ENCODE measurements around the gene TMA7B.

The TMA7B gene

GRCh38 chr22:39932918-39933649 lies 27.1 kb upstream of the TMA7B start:
- DNase-seq (ENCODE audit: low read depth in 1 of 2, low spot score in 1 of 2): no peak

- DNase-seq (ENCODE audit: low read depth in 1 of 2, low spot score in 1 of 2): no peak
These were observed 26.5 kb upstream of the TMA7B start for GRCh38 chr22:39933741-39934140.

DNA sequence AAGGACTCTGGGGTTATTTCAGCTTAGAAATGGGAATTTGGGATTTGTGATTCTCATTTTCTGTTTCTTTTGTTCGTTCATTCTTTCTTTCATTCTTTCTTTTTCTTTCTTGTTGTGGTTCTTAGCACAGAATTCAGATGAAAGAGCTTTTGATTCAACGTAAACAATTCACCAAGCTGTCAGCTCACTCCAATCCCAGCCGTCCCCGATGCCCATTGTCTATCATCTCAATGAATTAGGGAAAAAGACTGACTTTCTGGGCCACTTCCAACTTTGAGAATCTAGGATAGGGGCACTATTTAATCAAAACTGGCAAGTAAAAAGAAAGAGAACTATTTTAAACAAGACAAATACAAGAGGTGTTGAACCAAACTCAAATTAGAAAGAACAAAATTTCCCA lies 25.1 kb upstream of the TMA7B start:
- DNase-seq (ENCODE audit: low read depth in 1 of 2, low spot score in 1 of 2): no peak

DNA sequence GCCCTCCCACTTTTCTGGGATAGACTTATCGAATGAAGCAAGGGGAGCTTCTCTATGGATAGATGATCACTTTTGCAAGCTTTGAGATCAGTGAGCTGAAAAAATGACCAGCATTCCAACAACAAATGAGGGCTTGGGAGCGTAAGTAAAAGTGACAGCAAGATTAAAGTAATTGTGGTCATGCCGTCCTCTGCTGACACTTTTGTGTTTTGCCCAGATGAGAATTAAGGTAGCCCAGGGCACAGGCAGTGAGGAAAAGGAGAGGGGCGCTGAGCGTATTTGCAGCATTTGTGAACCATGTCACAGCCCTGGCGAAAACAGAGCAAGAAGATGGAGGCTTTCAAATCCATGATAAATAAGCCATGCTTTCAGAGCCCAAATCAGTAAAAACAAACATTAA lies 24.6 kb upstream of the TMA7B start:
- DNase-seq (ENCODE audit: low read depth in 1 of 2, low spot score in 1 of 2): no peak

DNA sequence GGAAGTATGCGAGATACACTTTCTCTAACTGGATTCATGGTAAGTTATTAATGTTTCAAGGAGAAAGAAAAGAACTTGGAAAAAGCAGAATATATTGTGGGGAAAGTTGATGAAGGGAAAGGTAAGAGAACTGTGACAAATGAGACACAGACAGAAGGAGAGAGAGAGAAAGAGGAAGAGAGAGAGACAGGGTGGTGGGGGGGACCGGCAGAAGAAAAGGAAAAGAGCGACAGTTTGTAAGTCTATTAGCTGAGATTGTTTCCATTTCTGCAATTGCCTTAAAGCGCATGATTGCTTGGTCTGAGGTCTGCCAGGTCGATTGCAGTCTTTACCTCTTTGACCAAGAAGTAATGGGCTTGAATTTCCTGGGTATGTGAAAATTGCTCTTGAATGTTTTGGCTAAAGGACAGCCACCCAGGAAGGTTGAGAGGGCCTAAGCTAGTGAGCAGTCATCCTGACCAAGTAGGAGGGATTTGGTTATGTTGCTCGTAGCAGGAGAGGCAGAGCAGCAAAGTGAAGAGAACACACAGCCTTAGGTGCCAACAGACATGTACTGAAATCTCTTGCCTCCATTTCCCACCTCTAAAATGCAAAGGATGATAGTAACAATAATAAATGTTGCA lies 23.6 kb upstream of the TMA7B start:
- DNase-seq (ENCODE audit: low read depth in 1 of 2, low spot score in 1 of 2): no peak

DNA sequence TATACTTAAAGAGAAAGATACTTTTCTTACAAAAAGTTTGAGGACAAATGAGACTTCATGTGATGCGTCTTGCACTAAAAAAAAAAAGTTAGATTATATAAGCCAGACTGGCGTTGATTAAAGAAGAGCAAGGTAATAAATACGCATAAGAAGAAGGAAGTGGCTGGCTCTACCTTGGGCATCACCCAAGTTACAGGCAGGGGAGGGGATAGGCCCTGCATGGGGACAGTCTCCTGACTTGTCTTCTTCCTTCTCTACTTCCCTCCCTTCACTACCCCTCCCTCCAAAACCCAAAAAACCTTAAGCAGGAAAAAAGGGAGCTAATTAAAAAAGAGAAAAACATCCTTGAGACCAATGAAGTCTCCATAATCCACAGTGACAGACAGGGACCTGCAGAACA lies 22.3 kb upstream of the TMA7B start:
- no peak for DNase-seq (ENCODE audit: low read depth in 1 of 2, low spot score in 1 of 2)

DNA sequence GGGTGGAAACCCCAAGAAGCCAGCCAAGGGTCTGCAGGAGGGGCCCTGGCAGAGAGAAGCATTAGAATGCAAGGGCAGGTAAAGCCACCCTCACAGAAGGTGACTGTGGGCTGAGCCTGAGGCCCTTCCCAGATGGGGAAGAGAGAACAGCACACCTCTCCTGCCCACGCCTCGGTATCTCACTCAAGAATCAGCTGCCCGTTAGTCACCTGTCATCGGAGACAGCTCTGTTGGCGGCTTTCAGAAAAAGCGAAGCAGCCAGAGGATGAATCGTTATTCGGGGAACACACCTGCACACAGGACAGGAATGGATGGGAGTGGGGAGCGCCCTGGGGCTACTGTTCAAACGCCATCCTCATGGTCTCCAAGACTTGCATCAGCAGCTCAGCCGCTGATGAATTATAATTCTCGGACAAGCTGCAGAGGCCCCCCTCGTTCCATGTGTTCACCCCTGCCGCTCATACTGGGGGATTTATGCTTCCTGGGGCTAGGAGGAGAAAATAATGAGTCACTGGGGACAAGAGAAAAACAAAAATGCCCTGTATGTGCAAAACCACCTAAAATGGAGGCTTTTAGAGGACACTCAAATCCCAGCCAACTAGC lies 21.6 kb upstream of the TMA7B start:
- no peak for DNase-seq (ENCODE audit: low read depth in 1 of 2, low spot score in 1 of 2)

DNA sequence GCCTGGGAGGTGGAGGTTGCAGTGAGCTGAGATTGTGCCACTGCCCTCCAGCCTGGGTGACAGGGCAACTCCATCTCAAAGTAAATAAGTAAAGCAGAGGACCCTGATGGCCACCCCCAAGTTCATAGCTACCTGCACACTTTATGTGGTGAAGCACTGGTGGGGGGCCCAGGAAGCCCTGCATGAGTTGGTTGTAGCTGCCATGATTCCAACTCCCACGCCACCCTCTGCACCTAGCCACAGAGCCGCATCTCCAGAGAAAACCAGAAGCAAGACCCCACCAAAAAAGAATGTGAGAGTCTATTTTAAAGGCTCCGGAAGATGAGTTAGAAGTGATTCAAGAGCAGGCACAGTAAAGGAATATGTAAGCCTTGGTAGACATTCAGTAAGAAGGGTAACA lies 20.4 kb upstream of the TMA7B start:
- DNase-seq (ENCODE audit: low read depth in 1 of 2, low spot score in 1 of 2): no peak

GRCh38 chr22:39940757-39941305 lies 19.4 kb upstream of the TMA7B start:
- no peak for DNase-seq (ENCODE audit: low read depth in 1 of 2, low spot score in 1 of 2)

DNA sequence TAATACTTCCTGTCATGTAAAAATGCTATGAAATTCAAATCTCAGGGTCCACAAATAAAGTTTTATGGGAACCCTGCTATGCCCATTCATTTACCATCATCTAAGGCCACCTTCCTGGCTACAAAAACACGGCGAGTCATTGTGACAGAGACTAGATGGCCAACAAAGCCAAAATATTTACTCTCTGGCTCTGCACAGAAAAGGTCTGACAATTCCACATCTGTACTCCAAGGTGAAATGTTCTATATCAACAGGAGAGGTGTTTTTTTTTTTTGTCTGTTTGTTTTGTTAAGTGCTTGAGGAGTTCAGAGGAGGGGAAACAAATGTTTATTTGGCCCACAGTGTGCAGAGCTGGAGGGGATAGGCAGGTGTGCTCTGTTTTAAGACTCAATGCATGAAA lies 18.6 kb upstream of the TMA7B start:
- no peak for DNase-seq (ENCODE audit: low read depth in 1 of 2, low spot score in 1 of 2)

DNA sequence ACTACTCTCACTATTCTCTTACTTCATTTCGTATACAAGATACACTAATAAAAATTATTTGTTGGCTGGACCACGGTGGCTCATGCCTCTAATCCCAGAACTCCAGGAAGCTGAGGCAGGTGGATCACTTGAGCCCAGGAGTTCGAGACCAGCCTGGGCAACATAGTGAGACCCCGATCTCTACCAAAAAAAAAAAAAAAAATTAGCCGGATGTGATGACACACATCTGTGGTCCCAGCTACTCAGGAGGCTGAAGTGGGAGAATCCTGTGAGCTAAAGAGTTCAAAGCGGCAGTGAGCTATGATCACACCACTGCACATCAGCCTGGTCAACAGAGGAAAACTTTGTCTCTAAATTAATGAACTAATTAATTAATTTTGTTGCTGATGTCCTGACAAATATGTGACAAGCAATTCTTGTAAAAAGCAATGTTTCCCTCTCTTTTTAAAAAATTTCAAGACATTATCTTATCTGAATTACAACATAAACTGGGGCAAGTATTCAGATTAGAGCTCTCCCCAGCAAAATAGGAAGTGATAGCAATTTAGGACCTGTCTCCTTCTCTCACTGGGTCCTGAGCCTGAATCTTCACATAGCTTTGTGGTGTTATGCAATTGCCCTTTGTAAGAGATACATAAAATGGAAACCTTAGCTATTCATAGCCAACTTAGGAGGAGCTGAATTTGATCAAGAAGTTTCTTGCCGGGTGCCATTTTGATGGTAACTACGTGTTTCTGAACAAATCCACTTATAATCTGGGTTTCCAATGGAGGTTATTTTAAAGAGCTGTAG lies 17.6 kb upstream of the TMA7B start:
- no peak for DNase-seq (ENCODE audit: low read depth in 1 of 2, low spot score in 1 of 2)

- no peak for DNase-seq (ENCODE audit: low read depth in 1 of 2, low spot score in 1 of 2)
These were observed 16.9 kb upstream of the TMA7B start for GRCh38 chr22:39943337-39943736.

DNA sequence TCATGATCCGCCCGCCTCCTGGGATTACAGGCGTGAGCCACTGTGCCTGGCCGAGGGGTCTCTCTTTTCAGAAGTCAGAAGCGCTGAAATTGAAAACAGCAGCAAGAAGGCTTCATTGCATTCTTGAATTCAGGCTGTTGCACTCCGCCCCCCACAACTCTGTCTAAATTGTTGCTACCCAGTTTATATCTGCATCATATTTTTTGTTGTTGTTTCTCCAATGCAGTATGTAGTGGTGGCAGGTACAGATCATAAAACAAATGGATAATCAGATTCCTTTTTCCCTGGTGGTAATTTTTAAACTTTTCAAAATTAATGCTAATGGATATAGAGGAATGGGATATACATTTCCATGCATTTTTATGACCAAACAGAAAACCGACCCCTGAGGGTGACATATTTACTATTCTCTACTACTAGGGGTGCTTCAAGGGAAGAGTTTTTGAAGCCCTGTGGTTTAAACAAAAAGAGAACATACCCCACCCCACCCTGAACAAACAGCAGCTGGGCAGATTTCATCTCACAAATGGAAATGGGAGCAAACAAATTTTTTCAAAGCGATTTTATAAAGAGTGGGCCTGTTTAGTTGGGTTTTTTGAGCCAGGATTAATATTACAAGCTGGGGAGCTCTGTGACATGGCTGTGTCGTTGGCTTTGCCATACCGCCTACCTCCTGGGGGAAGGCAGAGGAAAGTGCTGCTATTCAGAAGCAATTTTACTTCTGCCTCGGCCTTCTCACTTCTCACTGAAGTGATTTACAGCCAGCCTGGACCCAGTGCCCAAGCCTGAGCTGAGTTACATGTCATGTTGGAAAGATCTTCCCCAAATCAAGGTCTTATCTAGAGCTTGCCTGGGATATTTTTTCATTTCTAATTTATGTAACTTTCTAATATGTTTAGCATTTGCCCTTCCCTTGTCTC lies 16.0 kb upstream of the TMA7B start:
- DNase-seq (ENCODE audit: low read depth in 1 of 2, low spot score in 1 of 2): no peak

GRCh38 chr22:39946126-39946502 lies 14.1 kb upstream of the TMA7B start:
- no peak for DNase-seq (ENCODE audit: low read depth in 1 of 2, low spot score in 1 of 2)

DNA sequence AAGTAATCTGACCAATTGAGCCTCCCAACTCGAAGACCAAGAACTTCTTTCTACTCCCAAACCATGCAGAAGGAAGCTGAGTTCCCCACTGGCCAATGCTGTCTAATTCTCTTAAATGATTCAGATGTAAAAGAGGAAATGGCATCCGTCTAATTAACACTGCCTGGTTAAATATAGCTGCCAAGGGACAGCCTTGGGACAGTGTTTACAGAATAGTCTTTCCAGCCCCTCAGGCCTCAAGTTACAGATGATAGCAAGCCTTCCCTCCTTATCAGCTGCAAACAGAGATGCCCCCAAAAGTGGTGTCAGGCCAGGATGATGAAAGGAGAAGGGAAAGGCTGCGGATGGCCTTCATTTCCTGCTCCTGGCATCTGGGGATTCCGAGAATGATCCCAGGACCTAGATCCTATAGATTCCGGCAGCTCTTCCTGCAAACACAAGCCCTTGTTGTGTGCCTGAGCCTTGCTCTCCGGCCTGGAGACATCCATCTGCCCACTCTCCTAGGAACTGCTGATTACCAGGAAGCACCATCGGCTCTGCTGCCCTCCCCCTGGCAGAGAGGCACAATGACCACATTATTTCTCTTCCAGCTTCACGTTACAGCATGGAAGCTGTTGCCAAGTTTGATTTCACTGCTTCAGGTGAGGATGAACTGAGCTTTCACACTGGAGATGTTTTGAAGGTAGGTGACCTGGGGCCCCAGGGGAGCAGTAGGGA lies 13.5 kb upstream of the TMA7B start:
- DNase-seq (ENCODE audit: low read depth in 1 of 2, low spot score in 1 of 2): no peak

DNA sequence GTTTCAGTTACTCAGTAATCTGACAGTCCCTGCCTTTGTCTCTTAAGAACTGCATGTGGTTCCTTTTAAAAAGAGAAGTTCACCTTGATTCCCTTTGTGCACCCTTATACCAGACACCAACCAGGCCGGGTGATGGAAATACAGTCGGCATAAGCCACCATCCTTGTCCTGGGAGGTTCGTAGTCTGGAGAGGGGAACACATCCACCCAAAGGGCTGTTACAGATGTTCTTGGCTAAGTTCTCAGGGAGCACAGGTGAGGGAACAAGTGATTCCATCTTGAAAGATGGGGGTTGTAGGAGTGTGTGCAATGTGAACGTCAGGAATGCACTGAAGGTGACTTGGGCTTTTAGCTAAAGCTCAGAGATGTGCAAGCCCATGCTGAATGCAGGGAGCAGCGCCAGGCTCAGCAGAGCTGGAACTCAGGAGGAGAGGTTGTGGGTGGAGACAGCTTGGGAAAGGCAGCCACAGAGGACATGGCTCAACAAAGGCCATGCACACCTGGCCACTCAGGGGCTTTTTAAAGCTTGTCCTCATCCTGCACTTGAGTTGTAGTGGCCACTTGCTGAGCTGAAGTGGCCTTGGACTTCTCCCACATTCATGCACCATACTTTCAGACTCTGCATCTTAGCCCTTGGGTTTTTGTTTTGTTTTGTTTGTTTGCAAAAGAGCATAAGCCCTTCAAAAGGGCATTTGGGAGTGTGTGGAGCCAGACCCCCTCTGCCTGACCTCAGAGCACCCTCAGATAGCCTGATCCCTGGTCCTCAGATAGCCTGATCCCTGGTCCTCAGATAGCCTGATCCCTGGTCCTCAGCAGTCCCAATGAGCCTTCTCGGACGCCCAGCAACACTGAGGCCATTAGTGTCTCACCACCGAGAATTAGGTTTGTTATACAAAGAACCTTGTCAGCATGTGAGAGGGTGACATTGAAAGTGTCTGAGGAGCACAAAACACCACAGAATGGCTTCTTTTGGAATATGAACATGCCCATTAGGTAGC lies 12.7 kb upstream of the TMA7B start:
- no peak for DNase-seq (ENCODE audit: low read depth in 1 of 2, low spot score in 1 of 2)

GRCh38 chr22:39949964-39950737 lies 10.0 kb upstream of the TMA7B start:
- no peak for DNase-seq (ENCODE audit: low read depth in 1 of 2, low spot score in 1 of 2)
